GM03348 (cell line): ENCODE results near the gene TSSK1B.
"Not testable (repeated sequence)": the region's sequence is repeated elsewhere in the genome, so short reads cannot be mapped to it uniquely, and the experiment has no call there.

Experiments used
- DNase-seq: peaks from one replicate; pipeline ENCODE4 v3.0.0; 2012; ENCODE audit warnings: low spot score

Gene TSSK1B

DNA sequence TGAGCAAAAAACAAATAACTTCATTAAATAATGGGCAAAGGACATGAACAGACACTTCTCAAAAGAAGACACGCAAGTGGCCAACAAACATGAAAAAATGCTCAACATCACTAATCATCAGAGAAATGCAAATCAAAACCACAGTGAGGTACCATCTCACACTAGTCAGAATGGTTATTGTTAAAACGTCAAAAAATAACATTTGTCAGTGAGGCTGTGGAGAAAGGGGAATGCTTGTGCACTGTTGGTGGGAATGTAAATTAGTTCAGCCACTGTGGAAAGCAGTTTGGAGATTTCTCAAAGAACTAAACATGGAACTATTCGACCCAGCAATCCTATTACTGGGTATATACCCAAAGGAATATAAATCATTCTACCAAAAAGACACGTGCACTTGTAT, 36.8 kb downstream of the TSSK1B start:
- not testable (repeated sequence) for DNase-seq

DNA sequence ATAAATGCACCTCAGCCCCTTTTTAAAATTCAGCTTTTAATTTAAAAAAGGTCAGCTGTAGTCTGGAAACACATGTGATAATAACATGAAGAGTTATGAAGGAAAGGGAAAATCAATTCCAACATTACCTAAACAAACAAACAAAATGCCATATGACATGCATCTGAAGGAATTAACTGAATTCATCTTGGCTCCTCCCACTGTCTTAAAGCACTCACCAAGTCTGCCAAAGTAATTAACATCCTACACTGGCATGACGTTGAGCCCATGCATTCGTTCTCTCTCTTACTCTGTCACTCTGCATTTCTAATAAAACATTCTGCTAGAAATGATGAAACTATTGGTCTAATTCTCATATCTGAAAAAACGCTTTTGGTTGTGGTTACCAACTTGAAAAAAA, 37.7 kb downstream of the TSSK1B start:
- no peak for DNase-seq

- DNase-seq: no peak
These were observed 40.1 kb downstream of the TSSK1B start for GRCh38 chr5:113394658-113395057.

DNA sequence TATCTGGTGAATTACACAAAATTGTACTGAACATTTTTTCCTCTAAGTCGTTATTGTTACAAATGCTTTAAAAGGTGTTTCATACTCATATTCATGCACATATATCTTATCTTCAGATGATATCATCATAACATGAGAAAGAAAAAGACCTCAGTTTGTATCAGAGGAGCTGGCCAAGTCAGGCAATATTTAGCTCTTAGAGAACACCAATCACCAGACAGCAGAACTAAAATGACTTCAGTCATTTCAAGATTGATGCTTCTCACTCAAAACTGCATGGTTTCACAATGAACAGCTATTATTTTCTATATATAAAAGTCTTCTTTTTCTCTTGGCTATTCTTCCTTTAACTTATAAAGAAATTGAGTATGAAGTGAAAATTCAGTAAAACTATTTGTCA, 44.6 kb downstream of the TSSK1B start:
- no peak for DNase-seq

GRCh38 chr5:113389116-113389515, 45.7 kb downstream of the TSSK1B start:
- no peak for DNase-seq

GRCh38 chr5:113387844-113388243, 46.9 kb downstream of the TSSK1B start:
- no peak for DNase-seq

DNA sequence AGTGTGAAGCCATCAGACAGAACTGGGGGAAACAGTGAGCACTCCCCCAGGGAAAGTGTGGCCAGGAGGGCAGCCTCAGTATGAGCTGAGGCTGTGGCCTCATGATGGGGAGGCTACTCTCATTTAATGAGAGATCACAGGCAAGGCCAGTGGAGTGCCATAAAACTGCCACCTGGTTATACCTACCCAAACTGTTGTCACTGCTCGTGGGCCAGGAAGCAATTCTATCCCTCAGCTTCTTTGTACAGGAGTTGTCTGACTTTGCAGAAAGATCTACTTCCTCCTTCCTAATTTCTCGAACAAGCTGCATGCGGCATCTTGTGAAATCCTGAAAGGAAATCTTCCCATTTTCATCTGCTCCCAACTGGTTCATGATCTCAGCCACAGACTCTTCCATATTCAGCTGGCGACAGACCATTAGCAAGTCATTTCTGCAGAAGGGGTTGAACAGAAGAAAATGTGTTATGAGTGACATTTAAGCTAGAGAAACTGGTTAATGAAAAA, 50.0 kb downstream of the TSSK1B start:
- no peak for DNase-seq

- no peak for DNase-seq
These were observed 52.1 kb downstream of the TSSK1B start for GRCh38 chr5:113382731-113383130.
